ENCODE data around the gene SLC41A2. TPM values are rescaled to one million over a fixed set of nuclear protein-coding genes. Genes with fewer than 3 reads are reported as not detected.
A peak's percentile ranks its signal among the peaks of the same experiment; 100 is the strongest.

Gene SLC41A2
- total RNA-seq, 2 experiments from 2014 or later: 5.3 to 11.1 TPM

GRCh38 chr12:104964856-104965205 lies 6.7 kb upstream of the SLC41A2 start:
- intact Hi-C loops (cut with micrococcal nuclease): no loop called here
- H3K36me3 Mint-ChIP-seq (ENCODE audit: low read depth): no peaks in the 10 kb centered on the region
- no peaks in the 10 kb centered on the region for H3K9me3 Mint-ChIP-seq
- POLR2A ChIA-PET: no interaction called here
- CTCF ChIA-PET: no interaction called here
- ATAC-seq (no peak), DNase-seq (no peak)
- H3K27me3 Mint-ChIP-seq: peaks cover 12% of the 10 kb centered on the region
- no peak for TF ChIP-seq CTCF (IDR thresholded peaks at IDR 0.05)
- H3K4me1 Mint-ChIP-seq (ENCODE audit: low read depth): peaks cover 4% of the 10 kb centered on the region
- H3K4me3 Mint-ChIP-seq: no peak overlapping the region
- H3K27ac Mint-ChIP-seq: no peak overlapping the region

- Mint-ChIP-seq H3K4me3 (no peak overlapping the region), H3K4me1 (ENCODE audit: low read depth) (peaks cover 8% of the 10 kb centered on the region), H3K9me3 (no peaks in the 10 kb centered on the region), H3K27ac (no peak overlapping the region), H3K36me3 (ENCODE audit: low read depth) (no peaks in the 10 kb centered on the region), H3K27me3 (peaks cover 12% of the 10 kb centered on the region)
- ATAC-seq (no peak), DNase-seq (no peak)
- intact Hi-C loops (cut with micrococcal nuclease): no loop called here
- CTCF ChIA-PET: no interaction called here
- POLR2A ChIA-PET: no interaction called here
- TF ChIP-seq CTCF (IDR thresholded peaks at IDR 0.05): no peak
Measured at GRCh38 chr12:104964167-104964855, 6.2 kb upstream of the SLC41A2 start.

GRCh38 chr12:104963757-104964156 lies 5.7 kb upstream of the SLC41A2 start:
- no peaks in the 10 kb centered on the region for H3K9me3 Mint-ChIP-seq
- DNase-seq: no peak
- H3K27me3 Mint-ChIP-seq: peaks cover 12% of the 10 kb centered on the region
- ATAC-seq: no peak
- H3K4me3 Mint-ChIP-seq: no peak overlapping the region
- CTCF ChIA-PET: no interaction called here
- TF ChIP-seq CTCF (IDR thresholded peaks at IDR 0.05): no peak
- intact Hi-C loops (cut with micrococcal nuclease): no loop called here
- no peaks in the 10 kb centered on the region for H3K36me3 Mint-ChIP-seq (ENCODE audit: low read depth)
- no peak overlapping the region for H3K27ac Mint-ChIP-seq
- H3K4me1 Mint-ChIP-seq (ENCODE audit: low read depth): peaks cover 14% of the 10 kb centered on the region
- POLR2A ChIA-PET: no interaction called here

GRCh38 chr12:104960464-104960863 lies 2.4 kb upstream of the SLC41A2 start:
- TF ChIP-seq CTCF (IDR thresholded peaks at IDR 0.05): no peak
- DNase-seq (no peak), ATAC-seq (no peak)
- CTCF ChIA-PET: interaction anchor here (1.3 to 2.7 kb wide), 3 partner anchors 26 to 585 kb away, joined by 3 to 13 read pairs (median 3); partner anchors contain the start of gene NOPCHAP1
- intact Hi-C loops (cut with micrococcal nuclease): no loop called here
- no peak overlapping the region for H3K27ac Mint-ChIP-seq
- H3K27me3 Mint-ChIP-seq: peaks cover 16% of the 10 kb centered on the region
- peaks cover 24% of the 10 kb centered on the region for H3K4me1 Mint-ChIP-seq (ENCODE audit: low read depth)
- POLR2A ChIA-PET: no interaction called here
- no peaks in the 10 kb centered on the region for H3K36me3 Mint-ChIP-seq (ENCODE audit: low read depth)
- no peaks in the 10 kb centered on the region for H3K9me3 Mint-ChIP-seq
- H3K4me3 Mint-ChIP-seq: no peak overlapping the region

- Mint-ChIP-seq H3K4me3 (peak overlapping the region; percentile 78), H3K9me3 (no peaks in the 10 kb centered on the region), H3K36me3 (ENCODE audit: low read depth) (no peaks in the 10 kb centered on the region), H3K27me3 (peaks cover 17% of the 10 kb centered on the region), H3K27ac (no peak overlapping the region), H3K4me1 (ENCODE audit: low read depth) (peaks cover 24% of the 10 kb centered on the region)
- intact Hi-C loops (cut with micrococcal nuclease): no loop called here
- DNase-seq: no peak
- no peak for TF ChIP-seq CTCF (IDR thresholded peaks at IDR 0.05)
- ATAC-seq: no peak
- ChIA-PET POLR2A (interaction anchor here (0.9 to 1.4 kb wide), 5 partner anchors 11 to 78 kb away, joined by 3 to 4 read pairs (median 3); no protein-coding TSS in a partner anchor), CTCF (interaction anchor here (0.7 to 3.0 kb wide), 19 partner anchors 8 to 584 kb away, joined by 3 to 13 read pairs (median 4); partner anchors contain the start of gene NOPCHAP1)
Measured at GRCh38 chr12:104959335-104959841, 1.3 kb upstream of the SLC41A2 start.

Data from activated CD8-positive, alpha-beta T cell treated with anti-CD3 and anti-CD28 coated beads for 36 hours (primary cell).